ENCODE measurements around the gene SLC37A4. TPM values are rescaled to one million over a fixed set of nuclear protein-coding genes. Genes with fewer than 3 reads are reported as not detected.

Gene SLC37A4
- total and polyA plus RNA-seq, 2 of the 8 experiments (the other 6 are each of a cell fraction or from before 2014, with no cell fraction given) = 35.1 to 91.9 TPM

- TF ChIP-seq CHD7 (IDR thresholded peaks at IDR 0.05; ENCODE audit: insufficient replicate concordance, low read length) (no peak), TAF1 (IDR thresholded peaks at IDR 0.05; ENCODE audit: low read depth, low read length) (no peak), SP1 (IDR thresholded peaks at IDR 0.05; ENCODE audit: low read depth, low read length) (no peak), NRF1 (IDR thresholded peaks at IDR 0.05; ENCODE audit: low read depth, low read length) (no peak)
Observed at GRCh38 chr11:119031912-119032280, 1.2 kb upstream of the SLC37A4 start (continued).
